DMS153 (cell line): ENCODE data around the gene MTCH1.
"Not testable (repeated sequence)": the region's sequence is repeated elsewhere in the genome, so short reads cannot be mapped to it uniquely, and the experiment has no call there.

Source experiments
- DNase-seq: peaks from one replicate; lab custom pipeline; 2025; lab: John Stamatoyannopoulos, UW

The MTCH1 gene

DNA sequence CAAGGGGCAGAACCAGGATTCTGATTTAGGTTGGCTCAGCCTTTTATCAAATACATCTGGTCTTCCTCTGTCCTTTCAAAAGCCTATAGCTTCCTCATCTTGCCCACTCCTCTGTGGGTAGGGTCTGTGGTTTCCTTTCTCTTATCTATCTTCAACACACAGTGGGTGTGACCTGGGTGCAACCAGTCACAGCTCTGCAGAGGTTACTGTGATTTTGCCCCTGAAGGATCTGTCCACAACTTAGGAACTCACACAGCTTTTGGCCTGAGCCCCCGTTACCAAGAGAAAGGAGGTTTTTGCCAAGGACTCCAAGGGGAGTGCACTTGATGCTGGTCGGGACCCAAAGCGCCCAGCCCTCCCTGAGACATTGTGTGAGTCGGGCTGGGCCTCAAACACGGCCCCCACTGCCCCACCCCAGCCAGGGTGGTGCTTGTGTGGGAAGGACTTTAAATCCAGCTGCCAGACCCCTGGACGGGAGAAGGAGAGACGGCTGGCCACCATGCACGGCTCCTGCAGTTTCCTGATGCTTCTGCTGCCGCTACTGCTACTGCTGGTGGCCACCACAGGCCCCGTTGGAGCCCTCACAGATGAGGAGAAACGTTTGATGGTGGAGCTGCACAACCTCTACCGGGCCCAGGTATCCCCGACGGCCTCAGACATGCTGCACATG, 31.6 kb downstream of the MTCH1 start, which contains the start of gene PI16:
TSS of gene PI16 (plus strand) at position 477 of the 670 bp plus-strand sequence. CDS start at position 500, 23 bp downstream.
- DNase-seq = no peak

DNA sequence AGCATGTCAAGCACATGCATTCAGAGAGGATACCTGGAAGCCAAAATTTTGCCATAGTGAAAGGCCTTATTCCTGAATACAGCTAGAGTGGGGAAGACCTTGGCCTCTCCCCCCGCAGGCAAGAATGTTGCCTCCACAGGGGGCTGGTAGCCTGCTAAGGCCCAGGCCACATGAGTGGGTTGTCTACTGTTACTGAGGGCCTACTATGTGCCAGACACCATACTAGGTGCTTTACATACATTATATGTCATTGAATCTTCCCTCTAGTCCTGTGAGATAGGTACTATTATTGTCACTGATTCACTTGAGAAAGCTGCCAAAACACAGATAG, 32.1 kb downstream of the MTCH1 start:
- no peak for DNase-seq

DNA sequence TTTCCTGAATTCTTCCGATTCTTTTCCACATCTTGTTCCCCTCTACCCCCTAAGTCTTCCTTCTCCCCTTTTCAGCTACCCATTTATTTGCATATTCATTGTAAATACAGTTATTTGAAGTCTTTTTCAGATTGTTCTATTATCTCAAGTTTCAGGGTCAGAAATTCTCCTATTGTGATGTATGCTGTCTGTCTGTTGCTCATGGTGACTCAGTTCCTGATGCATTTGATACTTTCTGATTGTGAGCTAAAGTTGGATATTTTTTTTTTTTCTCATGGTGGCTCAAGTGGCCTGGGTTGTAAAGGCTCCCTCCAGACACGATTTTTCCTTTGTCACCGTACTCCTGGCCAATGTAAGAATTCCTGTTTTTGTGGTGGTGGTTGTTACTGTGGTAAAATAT, 36.4 kb downstream of the MTCH1 start:
- no peak for DNase-seq

DNA sequence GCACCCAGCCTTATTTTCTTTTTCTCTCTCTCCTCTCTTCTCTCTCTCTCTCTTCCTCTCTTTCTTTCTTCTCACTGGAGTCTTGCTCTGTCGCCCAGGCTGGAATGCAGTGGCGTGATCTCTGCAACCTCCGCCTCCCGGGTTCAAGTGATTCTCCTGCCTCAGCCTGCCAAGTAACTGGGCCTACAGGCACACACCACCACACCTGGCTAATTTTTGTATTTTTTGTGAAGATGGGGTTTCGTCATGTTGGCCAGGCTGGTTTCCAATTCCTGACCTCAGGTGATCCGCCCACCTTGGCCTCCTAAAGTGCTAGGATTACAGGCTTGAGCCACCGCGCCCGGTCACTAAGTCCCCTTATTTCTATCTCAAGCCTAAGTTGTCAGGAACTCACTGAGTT, 36.9 kb downstream of the MTCH1 start:
- not testable (repeated sequence) for DNase-seq

DNA sequence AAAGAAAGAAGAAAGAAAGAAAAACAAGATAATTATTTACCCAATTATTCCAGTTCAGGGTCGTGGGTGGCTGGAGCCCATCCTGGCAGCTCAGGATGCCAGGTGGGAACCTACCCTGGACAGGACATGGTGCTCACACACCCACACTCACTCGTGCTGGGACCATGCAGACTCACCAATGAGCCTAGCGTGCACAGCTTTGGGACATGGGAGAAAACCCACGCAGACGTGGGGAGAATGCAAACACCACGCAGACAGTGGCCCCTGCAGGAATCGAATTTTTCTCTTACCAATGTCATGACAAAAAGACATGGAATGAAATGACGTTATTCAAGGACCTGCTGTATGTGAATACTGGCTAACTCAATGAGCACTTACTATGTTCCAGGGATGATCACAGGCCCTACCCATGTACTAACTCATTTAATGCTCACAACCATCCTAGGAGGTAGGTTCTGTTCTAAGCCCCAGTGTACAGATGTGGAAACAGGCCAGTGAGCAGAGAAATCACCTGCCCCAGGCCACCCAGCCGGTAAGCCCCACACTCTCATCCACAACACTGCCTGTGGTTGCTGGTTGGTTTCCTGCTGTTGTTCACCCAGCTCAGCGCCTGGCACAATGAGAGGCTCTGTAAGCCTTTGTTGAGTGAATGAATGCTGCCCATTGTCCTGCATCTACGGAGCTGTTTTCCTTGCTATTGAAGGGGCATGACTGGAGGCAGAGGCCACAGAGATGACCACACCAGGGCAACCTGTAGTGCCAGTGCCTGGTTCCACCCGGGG, 38.2 kb downstream of the MTCH1 start:
- DNase-seq = no peak

DNA sequence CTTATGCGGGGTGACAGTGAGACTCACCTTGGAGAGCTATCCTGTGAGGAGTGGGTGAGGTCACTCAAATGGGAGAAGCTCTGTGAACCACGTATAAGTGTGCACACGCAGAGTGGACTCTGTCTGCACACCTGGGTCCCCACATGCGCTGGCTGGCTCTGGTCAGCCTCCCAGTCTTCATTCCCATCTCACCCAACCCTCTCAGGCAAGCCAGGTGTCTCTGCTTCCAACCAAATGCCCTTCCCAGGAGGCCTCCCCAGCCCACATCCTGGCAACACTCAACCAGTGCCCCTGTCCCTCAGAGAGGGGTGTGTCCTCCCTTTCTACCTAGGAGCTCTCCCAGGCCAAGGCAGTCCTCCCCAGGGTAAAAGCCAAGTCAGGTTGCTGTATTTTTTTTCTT, 39.5 kb downstream of the MTCH1 start:
- no peak for DNase-seq

DNA sequence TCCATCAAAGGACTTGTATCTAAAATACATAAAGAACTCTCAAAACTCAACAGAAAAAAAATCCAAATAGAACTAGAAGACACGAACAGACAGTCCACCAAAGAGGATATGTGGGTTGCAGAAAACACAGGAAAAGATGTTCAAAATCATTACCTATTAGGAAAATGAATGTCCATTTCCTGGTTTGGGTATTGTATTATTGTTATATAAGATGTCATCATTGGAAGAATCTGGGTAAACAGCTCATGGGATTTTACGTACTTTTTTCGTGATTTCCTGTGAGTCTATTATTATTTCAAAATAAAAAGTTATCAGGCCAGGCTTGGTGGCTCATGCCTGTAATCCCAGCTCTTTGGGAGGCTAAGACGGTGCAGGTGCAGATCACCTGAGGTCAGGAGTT, 40.7 kb downstream of the MTCH1 start:
- DNase-seq = no peak

DNA sequence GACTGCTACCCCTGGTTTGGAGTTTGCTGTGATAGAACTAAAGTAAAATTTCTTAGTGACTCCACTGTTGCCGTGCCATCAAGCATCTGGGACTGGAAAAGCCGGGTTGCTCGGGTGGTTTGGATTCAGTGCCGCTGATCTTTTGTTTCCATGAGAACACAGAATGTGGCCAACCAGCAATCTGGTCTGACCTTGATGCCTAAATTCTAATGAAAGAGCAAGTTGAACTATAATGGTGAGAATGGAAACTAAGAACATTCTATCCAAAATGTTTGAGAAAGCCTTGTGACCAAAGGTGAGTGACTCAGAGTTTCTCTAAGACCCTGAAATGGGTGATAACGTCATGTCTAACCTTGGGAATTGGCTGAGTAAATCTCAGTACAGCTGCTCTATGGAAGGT, 41.3 kb downstream of the MTCH1 start:
- DNase-seq = no peak

DNA sequence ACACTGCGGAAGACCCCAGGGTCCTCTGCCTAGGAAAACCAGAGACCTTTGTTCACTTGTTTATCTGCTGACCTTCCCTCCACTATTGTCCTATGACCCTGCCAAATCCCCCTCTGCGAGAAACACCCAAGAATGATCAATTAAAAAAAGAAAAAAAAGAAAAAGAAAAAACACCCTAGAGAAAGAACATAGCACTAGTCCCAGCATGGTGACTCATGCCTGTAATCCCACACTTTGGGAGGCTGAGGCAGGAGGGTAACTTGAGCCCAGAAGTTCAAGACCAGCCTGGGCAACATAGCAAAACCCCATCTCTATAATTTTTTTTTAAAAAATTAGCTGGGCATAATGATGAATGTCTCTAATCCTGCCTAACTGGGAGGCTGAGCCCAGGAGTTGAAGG, 43.7 kb downstream of the MTCH1 start:
- DNase-seq = not testable (repeated sequence)

DNA sequence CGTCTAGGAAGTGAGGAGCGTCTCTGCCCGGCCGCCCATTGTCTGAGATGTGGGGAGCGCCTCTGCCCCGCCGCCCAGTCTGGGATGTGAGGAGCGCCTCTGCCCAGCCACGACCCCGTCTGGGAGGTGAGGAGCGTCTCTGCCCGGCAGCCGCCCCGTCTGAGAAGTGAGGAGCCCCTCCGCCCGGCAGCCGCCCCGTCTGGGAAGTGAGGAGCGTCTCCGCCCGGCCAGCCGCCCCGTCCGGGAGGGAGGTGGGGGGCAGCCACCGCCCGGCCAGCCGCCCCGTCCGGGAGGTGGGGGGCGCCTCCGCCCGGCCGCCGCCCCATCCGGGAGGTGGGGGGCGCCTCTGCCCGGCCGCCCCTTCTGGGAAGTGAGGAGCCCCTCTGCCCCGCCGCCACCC, 44.4 kb downstream of the MTCH1 start:
- not testable (repeated sequence) for DNase-seq

DNA sequence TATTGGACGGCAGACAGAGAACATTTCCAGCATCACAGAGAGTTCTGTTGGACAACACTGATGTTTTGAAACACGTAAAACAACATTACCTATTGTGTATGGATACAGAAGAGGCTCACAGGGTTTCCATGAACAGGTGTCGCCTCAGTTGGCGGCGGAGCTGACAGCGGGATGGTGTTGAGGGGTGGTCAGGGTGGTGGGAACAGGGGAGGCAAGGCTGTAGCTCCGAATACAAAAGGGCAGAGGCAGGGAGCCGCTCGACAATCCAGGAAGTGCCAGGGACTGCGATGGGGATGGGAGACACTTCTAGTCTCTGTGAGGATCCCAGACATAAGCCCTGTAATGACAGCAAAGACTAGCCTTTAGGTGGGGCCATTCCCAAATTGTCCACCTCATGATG, 46.0 kb downstream of the MTCH1 start:
- DNase-seq = no peak

DNA sequence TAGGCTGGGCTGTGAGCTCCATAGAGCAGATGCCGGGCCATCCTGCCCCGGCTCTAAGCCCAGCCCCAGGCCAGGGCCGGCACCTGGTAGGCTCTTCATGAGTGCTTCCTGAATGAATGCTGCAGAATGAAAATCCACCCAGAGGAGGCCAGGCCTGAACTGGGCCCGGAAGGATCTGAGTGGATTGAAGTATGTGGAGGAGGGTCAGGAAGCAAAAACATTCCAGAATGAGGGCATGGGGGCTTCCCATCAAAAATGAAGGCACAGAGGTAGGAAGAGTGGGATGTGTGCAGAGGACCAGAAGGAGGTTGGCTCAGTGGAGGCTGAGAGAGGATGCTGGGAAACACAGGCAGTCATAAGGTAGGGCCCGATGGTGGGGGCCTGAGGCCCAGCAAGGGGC, 47.0 kb downstream of the MTCH1 start:
- DNase-seq = not testable (repeated sequence)

DNA sequence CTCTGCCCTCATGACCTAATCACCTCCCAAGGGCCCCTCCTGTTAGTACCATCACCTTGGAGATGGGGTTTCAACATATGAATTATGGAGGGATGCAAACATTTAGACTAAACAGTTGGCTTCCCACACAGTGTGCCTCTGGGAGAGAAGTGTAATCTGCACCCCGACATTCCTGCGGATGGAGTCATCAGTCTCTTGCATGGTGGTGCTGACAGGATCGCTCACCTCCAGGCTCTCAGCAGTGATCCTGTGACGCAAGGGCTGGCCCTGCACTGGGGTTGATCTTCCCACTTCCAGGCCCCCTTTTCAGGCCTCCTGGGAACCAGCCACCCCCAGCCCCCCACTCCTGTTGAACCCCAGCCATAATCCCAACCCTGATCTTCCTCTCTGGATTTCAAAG, 47.5 kb downstream of the MTCH1 start:
- no peak for DNase-seq

DNA sequence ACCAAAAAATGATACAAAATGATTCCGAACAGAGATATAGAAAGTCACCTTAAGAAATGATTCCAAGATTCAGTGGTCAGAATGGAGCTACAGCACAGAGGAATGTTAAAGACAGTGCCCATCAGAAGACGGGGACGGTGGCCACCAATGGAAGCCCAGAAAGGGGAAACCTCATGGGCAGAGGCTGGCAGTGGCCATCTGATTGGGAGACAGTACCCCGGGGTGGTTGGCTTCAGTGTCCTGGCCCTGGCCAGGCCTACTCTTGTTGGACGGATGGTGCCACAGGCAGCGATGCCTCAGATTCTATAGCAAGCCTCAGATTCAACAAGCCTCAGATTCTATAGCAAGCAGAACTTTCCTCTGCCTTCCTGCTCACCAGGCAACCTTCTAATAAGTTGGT, 48.1 kb downstream of the MTCH1 start:
- DNase-seq = no peak

DNA sequence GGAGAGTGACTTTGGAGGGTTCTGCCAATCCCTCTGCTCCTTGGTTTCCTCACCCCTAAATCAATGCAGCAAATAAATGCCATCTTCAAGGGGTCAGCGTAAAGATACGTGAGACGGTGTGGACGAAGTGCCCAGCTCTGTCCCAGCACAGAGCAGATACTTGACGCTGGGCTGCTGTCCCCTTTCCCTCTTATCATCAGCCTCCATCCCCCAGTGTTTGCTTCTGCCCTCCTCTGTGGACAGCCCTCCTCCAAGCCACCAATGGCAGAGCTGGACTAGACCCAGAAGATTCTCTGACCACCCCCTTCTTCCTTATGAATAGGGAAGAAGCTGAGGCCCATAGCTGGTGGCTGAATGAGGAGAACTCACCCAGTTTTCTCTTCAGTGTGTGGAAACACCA, 49.2 kb downstream of the MTCH1 start:
- no peak for DNase-seq

DNA sequence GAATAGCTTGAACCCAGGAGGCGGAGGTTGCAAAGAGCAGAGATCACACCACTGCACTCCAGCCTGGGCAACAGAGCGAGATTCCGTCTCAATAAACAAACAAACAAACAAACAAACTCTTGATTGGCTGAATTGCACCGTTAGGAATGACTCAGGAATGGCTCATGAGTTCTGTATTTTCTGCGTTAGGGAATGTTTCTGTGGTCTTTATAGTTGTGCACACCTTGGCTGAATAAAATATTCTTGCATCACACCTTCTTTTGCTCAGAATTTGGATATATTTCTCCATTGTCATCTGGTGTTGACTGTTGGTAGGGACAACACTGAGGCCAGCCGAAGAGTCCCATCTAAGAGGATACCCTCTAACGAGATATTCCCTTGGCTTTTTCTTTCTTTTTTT, 51.1 kb downstream of the MTCH1 start:
- no peak for DNase-seq

DNA sequence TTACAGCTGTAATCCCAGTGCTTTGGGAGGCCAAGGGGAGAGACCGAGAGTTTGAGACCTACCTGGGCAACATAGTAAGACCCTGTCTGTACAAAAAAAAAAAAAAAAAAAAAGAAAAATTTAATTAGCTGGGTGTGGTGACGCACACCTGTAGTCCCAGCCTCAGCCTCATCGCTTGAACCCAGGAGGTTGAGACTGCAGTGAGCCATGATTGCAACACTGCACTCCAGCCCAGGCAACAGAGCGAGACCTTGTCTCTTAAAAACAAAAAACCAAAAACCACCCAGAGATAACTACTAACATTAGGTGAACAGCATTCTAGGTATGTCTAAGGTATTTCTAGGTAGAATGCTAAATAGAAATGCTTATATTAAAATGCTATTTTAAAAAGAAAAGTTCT, 52.5 kb downstream of the MTCH1 start:
- no peak for DNase-seq

DNA sequence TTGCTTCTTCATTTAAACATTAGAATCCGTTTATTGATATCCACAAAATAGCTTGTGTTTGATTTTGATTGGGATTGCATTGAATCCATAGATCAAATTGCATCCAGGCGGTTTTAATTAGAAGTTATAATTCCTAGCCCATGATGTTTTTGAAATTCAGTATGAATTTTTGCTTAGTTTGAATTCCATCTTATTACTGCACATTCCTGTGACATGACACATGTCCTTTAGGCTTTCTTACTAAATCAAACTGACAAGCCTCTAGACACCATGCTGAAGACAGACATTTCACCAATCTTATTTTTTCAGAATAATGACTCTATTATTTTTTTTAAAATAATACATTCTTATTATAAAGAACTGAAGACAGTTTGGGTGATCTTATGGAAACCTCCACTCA, 52.9 kb downstream of the MTCH1 start:
- no peak for DNase-seq

DNA sequence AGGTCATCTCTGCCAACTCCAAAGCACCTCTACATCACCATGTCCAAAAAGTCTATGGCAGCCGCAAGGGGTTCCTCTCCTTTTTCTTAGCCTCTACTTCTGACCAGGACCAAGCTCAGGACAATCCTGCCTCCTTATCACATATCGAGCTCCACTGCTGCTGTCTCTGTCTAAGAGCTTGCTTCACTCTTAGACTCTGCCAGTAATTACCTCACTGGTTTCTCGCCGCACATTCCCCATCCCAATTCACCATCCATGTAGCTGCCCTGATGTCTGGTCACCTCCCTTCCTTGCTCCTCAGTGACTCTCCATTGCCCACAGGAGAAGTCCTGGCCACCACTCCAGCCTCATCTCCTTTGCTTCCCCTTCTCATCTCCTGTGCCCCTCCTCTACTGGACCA, 55.5 kb downstream of the MTCH1 start:
- DNase-seq = no peak

DNA sequence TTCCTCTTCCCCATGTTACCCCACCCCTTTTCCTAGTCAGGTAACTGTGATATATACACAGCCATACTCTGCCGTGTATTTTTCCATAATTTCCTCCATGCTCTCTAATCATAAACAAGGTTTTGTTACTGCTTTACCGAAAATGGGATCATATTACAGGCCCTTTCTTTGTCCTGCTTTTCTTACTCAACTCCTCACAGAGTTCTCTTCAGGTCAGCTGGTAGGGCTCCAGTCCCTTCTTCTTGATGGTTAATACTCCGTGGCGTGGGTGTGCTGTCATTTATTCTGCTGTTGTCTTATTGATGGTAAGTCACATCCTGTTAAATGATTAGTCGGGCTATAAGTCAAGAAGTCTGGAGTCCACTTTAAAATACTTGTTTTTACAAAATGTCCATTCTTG, 56.4 kb downstream of the MTCH1 start:
- peak; percentile 4 for DNase-seq

DNA sequence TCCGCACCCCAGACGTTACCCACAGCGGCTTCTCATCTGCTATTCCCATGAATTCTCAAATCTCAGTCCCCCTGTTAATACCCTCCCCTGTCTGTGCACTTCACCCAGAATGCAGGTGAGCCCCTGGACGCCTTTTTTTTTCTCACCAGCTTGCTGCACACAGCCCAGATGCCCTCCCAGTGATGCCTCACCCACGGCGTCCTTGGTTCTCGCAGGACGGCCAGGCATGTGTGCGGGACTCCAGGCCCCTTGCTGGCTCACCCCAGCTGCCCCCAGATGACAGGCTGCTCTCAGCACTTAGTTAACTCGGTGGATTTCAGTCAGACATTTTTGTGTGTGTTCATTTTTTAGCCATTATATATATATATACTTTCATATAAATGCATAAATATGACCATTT, 56.8 kb downstream of the MTCH1 start:
- DNase-seq = no peak

DNA sequence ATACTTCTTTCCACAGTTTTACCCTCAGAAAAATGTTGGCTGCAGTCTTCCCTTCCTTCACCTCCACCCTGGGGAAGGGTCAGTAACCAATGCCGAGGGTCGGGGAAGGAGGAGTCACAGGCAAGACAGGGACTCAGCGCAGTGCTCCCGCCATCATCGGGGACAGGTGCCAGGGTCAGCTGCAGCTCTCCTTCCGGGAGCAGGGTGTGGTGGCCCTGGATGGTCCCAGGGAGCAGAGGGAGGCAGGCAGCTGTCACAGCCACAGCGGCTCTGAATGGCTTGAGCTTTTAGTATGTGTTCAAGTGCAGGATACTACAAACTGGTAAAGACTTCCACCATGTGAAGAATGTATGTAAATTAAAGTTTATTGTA, 57.5 kb downstream of the MTCH1 start:
- peak; percentile 0 for DNase-seq

DNA sequence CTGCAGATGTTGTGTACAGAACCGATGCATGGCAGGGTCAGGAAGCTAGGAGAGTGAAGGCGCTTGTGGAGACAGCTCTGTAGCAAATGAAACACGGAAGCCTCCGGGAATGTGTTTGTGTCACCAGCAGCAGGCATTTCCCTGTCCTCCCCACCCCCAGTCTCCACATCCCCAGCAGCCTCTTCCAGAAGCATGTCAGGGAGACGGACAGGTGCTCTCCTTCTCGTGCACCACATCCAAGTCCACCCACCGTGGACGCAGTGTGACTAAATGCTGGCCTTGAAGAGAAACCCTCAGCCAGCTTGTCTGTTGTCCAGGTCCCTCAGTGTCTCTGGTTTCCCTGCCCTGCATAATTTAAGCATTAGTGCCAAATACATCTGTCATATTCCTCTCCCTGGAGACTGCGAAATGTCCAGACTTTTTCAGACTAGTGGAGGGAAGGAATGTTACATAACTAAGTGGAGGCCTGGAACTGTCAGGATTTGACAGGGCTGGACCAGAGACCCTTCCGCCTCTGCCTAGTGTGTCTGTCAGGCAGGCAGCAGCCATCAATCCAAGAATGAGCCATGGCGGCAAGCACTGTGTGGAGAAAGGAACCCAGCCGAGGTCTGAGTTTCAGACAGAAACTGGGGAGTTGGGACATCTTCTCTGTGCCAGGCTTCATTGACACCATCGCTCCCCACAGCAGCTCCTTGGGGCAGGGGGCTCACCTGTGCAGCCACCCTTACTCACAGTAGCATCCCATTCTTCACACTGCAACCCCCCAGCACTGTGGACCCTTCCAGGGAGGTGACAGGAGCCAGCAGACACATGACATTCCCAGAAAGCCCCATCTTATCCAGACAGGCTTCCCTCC, 58.1 kb downstream of the MTCH1 start:
- no peak for DNase-seq
